ENCODE results near the gene CCDC57.

DNA sequence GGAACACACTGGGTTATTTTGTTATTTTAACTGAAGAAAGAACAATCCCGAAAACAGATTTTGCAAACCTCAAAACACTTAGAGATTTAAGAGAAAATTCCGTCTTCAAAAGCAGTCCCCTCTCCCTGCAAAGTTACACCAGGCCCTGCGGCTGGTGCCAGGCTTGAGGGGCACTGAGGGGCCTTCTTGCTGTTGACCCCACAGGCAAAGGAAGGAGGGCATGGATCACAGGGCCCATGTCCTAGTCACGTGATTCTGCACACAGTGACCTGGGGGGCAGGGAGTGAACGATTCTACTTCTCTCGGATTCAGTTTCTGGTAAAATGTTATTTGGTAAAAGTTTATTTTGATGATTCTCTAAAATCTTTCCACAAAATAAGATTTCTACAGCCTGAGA is 59.3 kb downstream of the CCDC57 start:
- TF ChIP-seq, protein P1, sequence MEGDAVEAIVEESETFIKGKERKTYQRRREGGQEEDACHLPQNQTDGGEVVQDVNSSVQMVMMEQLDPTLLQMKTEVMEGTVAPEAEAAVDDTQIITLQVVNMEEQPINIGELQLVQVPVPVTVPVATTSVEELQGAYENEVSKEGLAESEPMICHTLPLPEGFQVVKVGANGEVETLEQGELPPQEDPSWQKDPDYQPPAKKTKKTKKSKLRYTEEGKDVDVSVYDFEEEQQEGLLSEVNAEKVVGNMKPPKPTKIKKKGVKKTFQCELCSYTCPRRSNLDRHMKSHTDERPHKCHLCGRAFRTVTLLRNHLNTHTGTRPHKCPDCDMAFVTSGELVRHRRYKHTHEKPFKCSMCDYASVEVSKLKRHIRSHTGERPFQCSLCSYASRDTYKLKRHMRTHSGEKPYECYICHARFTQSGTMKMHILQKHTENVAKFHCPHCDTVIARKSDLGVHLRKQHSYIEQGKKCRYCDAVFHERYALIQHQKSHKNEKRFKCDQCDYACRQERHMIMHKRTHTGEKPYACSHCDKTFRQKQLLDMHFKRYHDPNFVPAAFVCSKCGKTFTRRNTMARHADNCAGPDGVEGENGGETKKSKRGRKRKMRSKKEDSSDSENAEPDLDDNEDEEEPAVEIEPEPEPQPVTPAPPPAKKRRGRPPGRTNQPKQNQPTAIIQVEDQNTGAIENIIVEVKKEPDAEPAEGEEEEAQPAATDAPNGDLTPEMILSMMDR (IDR thresholded peaks at IDR 0.05; ENCODE audit: low read depth, low read length, poor library complexity, severe bottlenecking) = no peak
- no peak for TF ChIP-seq EZH2phosphoT487 (IDR thresholded peaks at IDR 0.05; ENCODE audit: borderline replicate concordance, low read length)
